Esophagus muscularis mucosa (tissue), 4 donors: ENCODE measurements around the gene ANKIB1. TPM values are rescaled to one million over a fixed set of nuclear protein-coding genes. Genes with fewer than 3 reads are reported as not detected.
"Not testable (repeated sequence)": the region's sequence is repeated elsewhere in the genome, so short reads cannot be mapped to it uniquely, and the experiment has no call there.

ENCODE experiments used
- DNase-seq: peaks from one replicate; pipeline ENCODE4 v3.0.0-alpha.2; 2017; ENCODE audit errors: extremely low spot score
- H3K27ac ChIP-seq, 4 donors: fragments of 200-600 bp; sonication (generic); replicated peaks in 1 of 4; 1 replicate in 3 of 4; 2 replicates in 1 of 4; pipeline ENCODE4 v1.5.1; 2016 to 2019; ENCODE audit warnings: mild to moderate bottlenecking in 1 of 4
- H3K27me3 ChIP-seq, 4 donors: fragments of 200-600 bp; sonication (generic); one replicate each; pipeline versions ENCODE4 v1.5.1 to v1.6.0; 2016 to 2019
- H3K36me3 ChIP-seq, 4 donors: fragments of 200-600 bp; sonication (generic); one replicate each; pipeline ENCODE4 v1.5.1; 2016 to 2019
- H3K4me1 ChIP-seq, 4 donors: fragments of 200-600 bp; sonication (generic); one replicate each; pipeline ENCODE4 v1.5.1; 2016 to 2019
- H3K4me3 ChIP-seq, 4 donors: fragments of 200-600 bp; sonication (generic); 1 replicate in 2 of 4; 2 replicates in 2 of 4; pipeline ENCODE4 v1.5.1; 2016 to 2019; ENCODE audit warnings: mild to moderate bottlenecking in 4 of 4, moderate library complexity in 1 of 4
- H3K9me3 ChIP-seq, 4 donors: fragments of 200-600 bp; sonication (generic); 1 replicate in 3 of 4; 2 replicates in 1 of 4; pipeline ENCODE4 v1.5.1; 2016 to 2019
- EP300 ChIP-seq: sonication (generic); formaldehyde crosslinking; IDR thresholded peaks from one replicate; pipeline ENCODE4 v1.6.1; 2017; ENCODE audit warnings: antibody characterized with exemption
- POLR2A ChIP-seq: fragments of 450-650 bp; IDR thresholded peaks from one replicate; pipeline ENCODE4 v1.6.1; 2017; ENCODE audit warnings: antibody characterized with exemption, moderate library complexity, mild to moderate bottlenecking, low read depth
- POLR2AphosphoS5 ChIP-seq, 2 donors: sonication (generic); formaldehyde crosslinking; IDR thresholded peaks; one replicate each; pipeline ENCODE4 v1.6.1; 2017; ENCODE audit warnings: antibody characterized with exemption in 2 of 2
- WGBS: methylation state at CpG from one replicate; pipeline ENCODE4 v1.1.5; 2018; 5-methylcytosine and 5-hydroxymethylcytosine counted together
- intact Hi-C: fragments of 100-400 bp; cut with DNase I; formaldehyde crosslinking; loops from one replicate; pipeline ENCODE4 v1.15.1; 2023
- total RNA-seq, 4 donors: library from RNA; depleted of rRNA; stranded (reverse); fragments of >200 nt; gene quantifications; one replicate each; pipeline versions ENCODE4 v1.1.0 to v1.2.1, GENCODE V29; 2016
- TF ChIP-seq, protein P1 (sequence below), 3 experiments: fragments of 200-600 bp in 2 of 3; fragments of 450-650 bp in 1 of 3; sonication (generic) in 2 of 3; IDR thresholded peaks; one replicate each; pipeline ENCODE4 v1.5.1; 2017 to 2019; ENCODE audit warnings: antibody characterized with exemption in 3 of 3, mild to moderate bottlenecking in 2 of 3, moderate library complexity in 1 of 3

ANKIB1 gene
- total RNA-seq, 4 donors from 2014 or later: 25.8 to 37.8 (median 28.6) TPM

- intact Hi-C loops: no loop called here
- DNase-seq: no peak
- Histone ChIP-seq H3K4me1 (no peaks in the 10 kb centered on the region), H3K27me3 (no peaks in the 10 kb centered on the region), H3K9me3 (no peaks in the 10 kb centered on the region), H3K4me3 (no peak overlapping the region), H3K36me3 (peaks cover 13 to 31% (median 14%) of the 10 kb centered on the region in 4 donors), H3K27ac (no peak overlapping the region)
- TF ChIP-seq EP300 (no peak), POLR2AphosphoS5 (IDR thresholded peaks at IDR 0.05) (no peak), POLR2A (no peak)
- TF ChIP-seq, protein P1, sequence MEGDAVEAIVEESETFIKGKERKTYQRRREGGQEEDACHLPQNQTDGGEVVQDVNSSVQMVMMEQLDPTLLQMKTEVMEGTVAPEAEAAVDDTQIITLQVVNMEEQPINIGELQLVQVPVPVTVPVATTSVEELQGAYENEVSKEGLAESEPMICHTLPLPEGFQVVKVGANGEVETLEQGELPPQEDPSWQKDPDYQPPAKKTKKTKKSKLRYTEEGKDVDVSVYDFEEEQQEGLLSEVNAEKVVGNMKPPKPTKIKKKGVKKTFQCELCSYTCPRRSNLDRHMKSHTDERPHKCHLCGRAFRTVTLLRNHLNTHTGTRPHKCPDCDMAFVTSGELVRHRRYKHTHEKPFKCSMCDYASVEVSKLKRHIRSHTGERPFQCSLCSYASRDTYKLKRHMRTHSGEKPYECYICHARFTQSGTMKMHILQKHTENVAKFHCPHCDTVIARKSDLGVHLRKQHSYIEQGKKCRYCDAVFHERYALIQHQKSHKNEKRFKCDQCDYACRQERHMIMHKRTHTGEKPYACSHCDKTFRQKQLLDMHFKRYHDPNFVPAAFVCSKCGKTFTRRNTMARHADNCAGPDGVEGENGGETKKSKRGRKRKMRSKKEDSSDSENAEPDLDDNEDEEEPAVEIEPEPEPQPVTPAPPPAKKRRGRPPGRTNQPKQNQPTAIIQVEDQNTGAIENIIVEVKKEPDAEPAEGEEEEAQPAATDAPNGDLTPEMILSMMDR (IDR thresholded peaks at IDR 0.05): no peak
- 72% methylated on average over 4 of the region's 4 CpGs for WGBS
These were observed 157.4 kb downstream of the ANKIB1 start for GRCh38 chr7:92402920-92403759.

- Histone ChIP-seq H3K27ac (no peak overlapping the region), H3K4me1 (no peaks in the 10 kb centered on the region), H3K4me3 (no peak overlapping the region), H3K27me3 (no peaks in the 10 kb centered on the region), H3K36me3 (peaks cover 7 to 26% (median 8%) of the 10 kb centered on the region in 4 donors), H3K9me3 (no peaks in the 10 kb centered on the region)
- no peak for DNase-seq
- intact Hi-C loops: no loop called here
- TF ChIP-seq POLR2AphosphoS5 (IDR thresholded peaks at IDR 0.05): no peak
- no peak for TF ChIP-seq POLR2A
- no peak for TF ChIP-seq EP300
- TF ChIP-seq, protein P1 (IDR thresholded peaks at IDR 0.05): no peak
- WGBS: 92% methylated on average over 6 of the region's 6 CpGs
These were observed 157.9 kb downstream of the ANKIB1 start for GRCh38 chr7:92403760-92404074.

DNA sequence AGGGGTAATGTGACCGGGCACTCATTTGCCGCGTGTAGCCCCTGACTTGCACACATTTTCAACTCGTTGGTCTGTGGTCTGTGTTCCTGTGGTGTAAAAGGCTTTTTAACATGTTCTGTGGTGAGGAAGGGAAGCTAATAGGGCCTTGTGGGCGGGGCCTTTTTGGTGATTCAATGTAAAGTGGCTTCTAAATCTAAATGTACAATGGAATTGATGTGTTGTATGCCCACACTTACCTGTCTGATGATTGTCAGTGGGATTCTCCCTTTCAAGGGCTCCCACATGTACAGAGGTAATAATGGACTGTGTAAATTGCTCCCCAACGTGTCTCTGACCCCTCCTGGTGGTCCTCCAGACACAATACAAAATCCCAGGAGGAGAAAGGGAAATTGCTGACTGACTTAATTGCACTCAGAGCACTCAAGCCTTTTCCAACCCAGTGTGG is 158.4 kb downstream of the ANKIB1 start:
- no peak for DNase-seq
- Histone ChIP-seq H3K4me1 (no peaks in the 10 kb centered on the region), H3K36me3 (peaks cover 3 to 21% (median 3%) of the 10 kb centered on the region in 4 donors), H3K27me3 (no peaks in the 10 kb centered on the region), H3K4me3 (no peak overlapping the region), H3K27ac (no peak overlapping the region), H3K9me3 (no peaks in the 10 kb centered on the region)
- WGBS: 73% methylated on average over 6 of the region's 6 CpGs
- intact Hi-C loops: no loop called here
- no peak for TF ChIP-seq POLR2AphosphoS5 (IDR thresholded peaks at IDR 0.05)
- TF ChIP-seq, protein P1 (IDR thresholded peaks at IDR 0.05): no peak
- TF ChIP-seq POLR2A: no peak
- no peak for TF ChIP-seq EP300

DNA sequence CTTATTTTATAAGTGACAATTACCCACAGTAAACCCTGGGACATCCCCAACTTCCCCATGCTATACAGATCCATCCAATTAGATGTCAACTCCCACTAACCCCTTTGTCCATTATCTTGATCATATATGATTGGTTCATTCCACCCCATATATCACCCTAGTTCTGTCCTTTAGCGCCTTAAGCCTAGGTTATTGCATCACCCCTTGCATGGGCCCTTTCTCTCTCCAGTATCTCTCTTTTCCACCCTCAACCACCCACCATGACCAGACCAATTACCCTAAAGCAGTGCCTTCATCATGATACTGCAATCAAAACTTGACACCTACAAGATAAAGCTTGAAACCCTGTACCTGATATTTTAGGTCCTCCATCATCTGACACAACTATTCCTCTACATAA is 163.6 kb downstream of the ANKIB1 start:
- H3K27ac ChIP-seq: no peak overlapping the region
- no peaks in the 10 kb centered on the region for H3K36me3 ChIP-seq
- H3K9me3 ChIP-seq: no peaks in the 10 kb centered on the region
- WGBS: 96% methylated on average over 1 of the region's 1 CpG
- DNase-seq: no peak
- no peak for TF ChIP-seq EP300
- TF ChIP-seq POLR2A: no peak
- TF ChIP-seq, protein P1 (IDR thresholded peaks at IDR 0.05): no peak
- no peak for TF ChIP-seq POLR2AphosphoS5 (IDR thresholded peaks at IDR 0.05)
- no peak overlapping the region for H3K4me3 ChIP-seq
- intact Hi-C loops: no loop called here
- H3K4me1 ChIP-seq: no peaks in the 10 kb centered on the region
- H3K27me3 ChIP-seq: peaks cover 0 to 14% (median 0%) of the 10 kb centered on the region in 4 donors

DNA sequence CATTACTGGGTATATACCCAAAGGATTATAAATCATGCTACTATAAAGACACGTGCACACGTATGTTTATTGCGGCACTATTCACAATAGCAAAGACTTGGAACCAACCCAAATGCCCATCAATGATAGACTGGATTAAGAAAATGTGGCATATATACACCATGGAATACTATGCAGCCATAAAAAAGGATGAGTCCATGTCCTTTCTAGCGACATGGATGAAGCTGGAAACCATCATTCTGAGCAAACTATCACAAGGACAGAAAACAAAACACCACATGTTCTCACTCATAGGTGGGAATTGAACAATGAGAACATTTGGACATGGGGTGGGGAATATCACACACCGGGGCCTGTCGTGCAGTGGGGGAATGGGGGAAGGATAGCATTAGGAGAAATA is 164.4 kb downstream of the ANKIB1 start:
- peaks cover 0 to 14% (median 0%) of the 10 kb centered on the region in 4 donors for H3K27me3 ChIP-seq
- DNase-seq, H3K27ac ChIP-seq, H3K36me3 ChIP-seq, H3K4me3 ChIP-seq, intact Hi-C loops, H3K4me1 ChIP-seq, H3K9me3 ChIP-seq: not testable (repeated sequence)
- 91% methylated on average over 6 of the region's 6 CpGs for WGBS
